ENCODE measurements around the gene TLL1. TPM values are rescaled to one million over a fixed set of nuclear protein-coding genes. Genes with fewer than 3 reads are reported as not detected.

TLL1 gene
- total RNA-seq, 4 donors from 2014 or later = 0.57 to 4.8 (median 1.2) TPM

DNA sequence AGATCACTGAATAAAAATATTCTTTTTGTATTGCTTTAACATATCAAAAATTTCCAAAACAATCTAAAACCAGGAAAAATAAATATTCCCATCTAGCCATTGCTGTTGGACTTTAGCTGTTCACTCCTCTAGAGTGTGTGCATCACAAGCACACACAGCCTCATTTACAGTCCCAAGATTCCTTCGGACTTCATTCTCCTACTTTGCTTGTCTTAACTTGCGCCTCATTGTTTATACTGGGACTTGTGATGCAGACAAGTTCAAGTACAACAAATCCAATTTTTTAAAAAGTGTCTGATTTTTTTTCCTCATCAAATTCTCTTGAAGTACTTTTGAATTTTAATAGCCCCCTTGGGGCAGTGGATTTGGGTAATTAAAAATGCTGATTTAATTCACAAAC is 55.6 kb downstream of the TLL1 start:
- Histone ChIP-seq H3K4me3 (no peak overlapping the region), H3K27ac (no peak overlapping the region), H3K9me3 (no peaks in the 10 kb centered on the region), H3K27me3 (no peaks in the 10 kb centered on the region), H3K36me3 (no peaks in the 10 kb centered on the region), H3K4me1 (peaks cover 0 to 4% (median 4%) of the 10 kb centered on the region in 3 donors)
- intact Hi-C loops (cut with DNase I) = no loop called here
- DNase-seq = no peak
- no peak for TF ChIP-seq POLR2A (IDR thresholded peaks at IDR 0.05)
- TF ChIP-seq, protein P1, sequence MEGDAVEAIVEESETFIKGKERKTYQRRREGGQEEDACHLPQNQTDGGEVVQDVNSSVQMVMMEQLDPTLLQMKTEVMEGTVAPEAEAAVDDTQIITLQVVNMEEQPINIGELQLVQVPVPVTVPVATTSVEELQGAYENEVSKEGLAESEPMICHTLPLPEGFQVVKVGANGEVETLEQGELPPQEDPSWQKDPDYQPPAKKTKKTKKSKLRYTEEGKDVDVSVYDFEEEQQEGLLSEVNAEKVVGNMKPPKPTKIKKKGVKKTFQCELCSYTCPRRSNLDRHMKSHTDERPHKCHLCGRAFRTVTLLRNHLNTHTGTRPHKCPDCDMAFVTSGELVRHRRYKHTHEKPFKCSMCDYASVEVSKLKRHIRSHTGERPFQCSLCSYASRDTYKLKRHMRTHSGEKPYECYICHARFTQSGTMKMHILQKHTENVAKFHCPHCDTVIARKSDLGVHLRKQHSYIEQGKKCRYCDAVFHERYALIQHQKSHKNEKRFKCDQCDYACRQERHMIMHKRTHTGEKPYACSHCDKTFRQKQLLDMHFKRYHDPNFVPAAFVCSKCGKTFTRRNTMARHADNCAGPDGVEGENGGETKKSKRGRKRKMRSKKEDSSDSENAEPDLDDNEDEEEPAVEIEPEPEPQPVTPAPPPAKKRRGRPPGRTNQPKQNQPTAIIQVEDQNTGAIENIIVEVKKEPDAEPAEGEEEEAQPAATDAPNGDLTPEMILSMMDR (IDR thresholded peaks at IDR 0.05) = no peak
- WGBS, 2 donors = 33 to 34% methylated on average over 2 of the region's 2 CpGs

DNA sequence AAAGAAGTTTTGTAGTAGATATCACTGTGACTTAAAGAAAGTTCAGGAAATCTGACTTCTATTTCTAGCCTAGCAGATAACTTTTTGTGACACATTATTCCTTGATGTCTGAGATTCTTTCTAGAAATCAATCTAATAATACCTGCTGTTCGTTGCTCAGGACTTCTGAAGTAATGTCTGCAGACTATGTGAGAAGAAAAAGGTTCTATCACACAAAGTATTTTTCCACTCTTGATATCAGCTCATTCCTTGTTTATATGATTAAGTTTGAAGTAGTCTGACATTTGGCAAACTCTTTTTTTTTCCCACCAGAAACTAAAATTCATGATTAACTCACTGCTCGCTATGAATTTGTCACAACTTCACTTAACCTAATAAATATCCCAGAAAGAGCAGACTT is 56.6 kb downstream of the TLL1 start:
- intact Hi-C loops (cut with DNase I) = no loop called here
- no peak for DNase-seq
- Histone ChIP-seq H3K27me3 (no peaks in the 10 kb centered on the region), H3K36me3 (no peaks in the 10 kb centered on the region), H3K4me3 (no peak overlapping the region), H3K9me3 (no peaks in the 10 kb centered on the region), H3K27ac (no peak overlapping the region), H3K4me1 (peaks cover 0 to 4% (median 4%) of the 10 kb centered on the region in 3 donors)
- 62 to 67% methylated on average over 2 of the region's 2 CpGs for WGBS, 2 donors
- no peak for TF ChIP-seq POLR2A (IDR thresholded peaks at IDR 0.05)
- TF ChIP-seq, protein P1 (IDR thresholded peaks at IDR 0.05) = no peak

DNA sequence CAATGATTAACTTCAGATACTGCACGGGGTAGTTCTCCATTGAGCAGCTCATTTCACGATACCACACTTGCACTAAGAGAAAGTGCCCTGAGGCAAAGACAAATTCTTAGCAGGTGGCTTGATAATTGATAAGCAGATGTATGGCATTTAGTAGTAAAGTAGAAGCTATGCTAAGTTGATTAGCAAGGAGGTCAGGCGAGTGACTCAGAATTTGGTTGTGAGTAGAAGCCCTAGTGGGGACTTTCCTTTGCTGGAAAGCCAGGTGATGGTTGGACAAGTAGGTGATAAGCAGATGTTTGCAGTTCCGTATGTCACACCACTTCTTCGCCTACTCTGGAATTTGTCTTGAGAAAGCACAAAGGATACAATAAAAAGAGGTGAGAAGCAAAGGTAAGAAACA is 58.7 kb downstream of the TLL1 start:
- Histone ChIP-seq H3K27me3 (no peaks in the 10 kb centered on the region), H3K4me1 (peaks cover 0 to 4% (median 4%) of the 10 kb centered on the region in 3 donors), H3K36me3 (no peaks in the 10 kb centered on the region), H3K9me3 (no peaks in the 10 kb centered on the region), H3K4me3 (no peak overlapping the region), H3K27ac (no peak overlapping the region)
- no peak for DNase-seq
- intact Hi-C loops (cut with DNase I) = no loop called here
- TF ChIP-seq, protein P1 (IDR thresholded peaks at IDR 0.05) = no peak
- no peak for TF ChIP-seq POLR2A (IDR thresholded peaks at IDR 0.05)
- WGBS, 2 donors = 88 to 94% methylated on average over 5 of the region's 5 CpGs

DNA sequence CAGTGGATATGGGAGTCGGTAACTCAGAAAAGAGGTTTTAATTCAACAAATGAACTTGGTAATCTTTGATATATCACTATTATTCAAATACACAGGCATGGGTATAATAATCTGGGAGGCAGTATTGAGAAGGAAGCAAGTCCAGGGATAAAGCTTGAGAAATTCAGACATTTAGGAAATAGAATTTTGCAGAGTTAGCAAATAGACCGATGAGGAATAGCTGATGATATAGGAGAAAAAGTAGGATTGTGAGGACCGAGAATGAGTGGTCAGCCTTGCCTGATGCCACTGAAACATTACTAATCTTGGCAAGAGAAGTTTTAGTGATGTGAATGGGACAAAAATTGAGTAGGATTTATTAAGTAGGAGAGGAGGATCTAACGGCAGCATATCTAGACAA is 71.9 kb downstream of the TLL1 start:
- WGBS, 2 donors = 82 to 87% methylated on average over 4 of the region's 4 CpGs
- Histone ChIP-seq H3K36me3 (no peaks in the 10 kb centered on the region), H3K4me1 (no peaks in the 10 kb centered on the region), H3K4me3 (no peak overlapping the region), H3K27me3 (no peaks in the 10 kb centered on the region), H3K27ac (no peak overlapping the region), H3K9me3 (no peaks in the 10 kb centered on the region)
- DNase-seq = no peak
- intact Hi-C loops (cut with DNase I) = no loop called here
- TF ChIP-seq, protein P1 (IDR thresholded peaks at IDR 0.05) = no peak
- no peak for TF ChIP-seq POLR2A (IDR thresholded peaks at IDR 0.05)

DNA sequence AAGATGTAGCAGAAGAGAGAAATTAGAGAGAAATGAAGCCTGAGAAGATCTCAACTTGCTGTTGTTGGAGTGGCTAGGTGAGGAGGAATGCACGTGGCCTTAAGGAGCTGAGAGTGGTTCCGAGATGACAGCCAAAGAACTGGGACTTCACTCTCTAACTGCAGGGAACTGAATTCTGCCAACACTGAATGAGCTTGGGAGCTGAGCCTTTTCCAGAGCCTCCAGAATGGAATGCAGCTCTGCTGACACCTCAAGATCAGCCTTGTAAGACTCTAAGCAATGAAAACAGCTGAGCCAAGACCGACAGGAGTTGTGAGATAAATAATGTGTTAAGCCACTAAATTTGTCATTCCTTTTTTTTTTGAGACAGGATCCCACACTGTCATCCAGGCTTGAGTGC is 73.0 kb downstream of the TLL1 start:
- no peaks in the 10 kb centered on the region for H3K4me1 ChIP-seq
- no peak for DNase-seq
- WGBS, 2 donors = 58 to 70% methylated on average over 3 of the region's 3 CpGs
- H3K36me3 ChIP-seq = no peaks in the 10 kb centered on the region
- intact Hi-C loops (cut with DNase I) = no loop called here
- H3K27me3 ChIP-seq = no peaks in the 10 kb centered on the region
- no peaks in the 10 kb centered on the region for H3K9me3 ChIP-seq
- no peak overlapping the region for H3K4me3 ChIP-seq
- TF ChIP-seq, protein P1 (IDR thresholded peaks at IDR 0.05) = no peak
- no peak for TF ChIP-seq POLR2A (IDR thresholded peaks at IDR 0.05)
- H3K27ac ChIP-seq = no peak overlapping the region

All from esophagus squamous epithelium (tissue), 5 donors.